ENCODE data around the gene TBCCD1.

Gene TBCCD1

DNA sequence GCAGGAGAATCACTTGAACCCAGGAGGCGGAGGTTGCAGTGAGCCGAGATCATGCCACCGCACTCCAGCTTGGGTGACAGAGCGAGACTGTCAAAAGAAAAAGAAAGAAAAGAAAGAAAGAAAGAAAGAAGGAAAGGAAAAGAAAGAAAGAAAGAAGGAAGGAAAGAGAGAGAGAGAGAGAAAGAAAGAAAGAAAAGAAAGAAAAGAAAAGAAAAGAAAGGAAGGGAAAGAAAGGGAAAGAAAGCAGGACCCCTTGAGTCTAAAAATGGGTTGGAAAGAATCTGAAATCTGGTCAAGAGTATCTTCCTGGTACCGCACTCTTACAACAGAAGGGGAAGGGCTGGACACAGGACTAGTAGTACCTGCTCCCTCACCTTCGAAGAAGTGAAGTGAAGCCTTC is 42.5 kb downstream of the TBCCD1 start:
- Histone ChIP-seq H3K4me1 (ENCODE audit: insufficient read depth, low read length) (no peaks in the 10 kb centered on the region), H3K27ac (ENCODE audit: low read length) (no peak overlapping the region), H3K4me3 (ENCODE audit: low read length) (no peak overlapping the region), H3K9ac (ENCODE audit: low read depth, low read length) (no peak overlapping the region), H3K27me3 (ENCODE audit: insufficient read depth, low read length) (no peaks in the 10 kb centered on the region), H3K9me3 (ENCODE audit: insufficient read depth, low read depth, low read length) (no peaks in the 10 kb centered on the region), H3K36me3 (ENCODE audit: insufficient read depth, low read depth, low read length) (no peaks in the 10 kb centered on the region)

DNA sequence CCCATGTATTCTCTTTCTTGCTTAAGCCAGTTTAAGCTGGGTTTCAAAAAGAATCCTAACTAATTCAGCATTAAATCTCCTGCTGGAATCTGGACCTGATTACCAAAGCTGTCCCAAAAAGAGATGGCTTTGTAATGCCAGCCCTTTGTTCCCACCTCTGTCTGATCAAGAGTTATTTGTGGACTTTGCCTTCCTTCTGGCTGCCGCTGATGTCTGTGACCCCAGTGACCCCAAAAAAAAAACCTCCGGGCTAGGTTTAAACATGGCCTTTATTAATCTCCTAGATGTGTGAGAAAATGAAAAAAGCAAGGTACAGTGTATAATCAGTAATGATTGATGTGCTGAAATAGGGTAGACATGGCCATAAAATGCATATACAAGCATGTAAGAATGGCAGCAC is 43.7 kb downstream of the TBCCD1 start:
- Histone ChIP-seq H3K36me3 (ENCODE audit: insufficient read depth, low read depth, low read length) (no peaks in the 10 kb centered on the region), H3K27me3 (ENCODE audit: insufficient read depth, low read length) (no peaks in the 10 kb centered on the region), H3K27ac (ENCODE audit: low read length) (no peak overlapping the region), H3K9me3 (ENCODE audit: insufficient read depth, low read depth, low read length) (no peaks in the 10 kb centered on the region), H3K4me1 (ENCODE audit: insufficient read depth, low read length) (no peaks in the 10 kb centered on the region), H3K4me3 (ENCODE audit: low read length) (no peak overlapping the region), H3K9ac (ENCODE audit: low read depth, low read length) (no peak overlapping the region)

DNA sequence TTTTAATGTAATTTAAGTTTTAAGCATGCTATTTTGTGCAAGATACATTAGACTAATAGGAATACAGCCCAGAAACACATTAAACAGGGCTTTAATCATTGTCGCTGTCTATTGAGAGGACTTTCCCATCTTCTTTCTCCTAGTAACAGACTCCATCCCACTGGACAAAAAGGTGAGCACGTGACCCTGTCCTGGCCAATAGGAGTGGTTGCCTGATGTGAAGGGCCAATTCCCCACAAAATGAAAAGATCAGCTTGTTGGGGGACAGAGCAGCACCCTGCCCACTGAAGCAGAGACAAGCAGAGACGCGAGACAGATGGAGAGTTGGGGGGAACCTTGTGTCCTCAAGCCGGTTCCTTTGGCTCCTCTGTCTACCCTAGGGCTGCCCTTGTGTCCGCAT is 44.1 kb downstream of the TBCCD1 start:
- Histone ChIP-seq H3K27ac (ENCODE audit: low read length) (no peak overlapping the region), H3K36me3 (ENCODE audit: insufficient read depth, low read depth, low read length) (no peaks in the 10 kb centered on the region), H3K27me3 (ENCODE audit: insufficient read depth, low read length) (no peaks in the 10 kb centered on the region), H3K4me3 (ENCODE audit: low read length) (no peak overlapping the region), H3K4me1 (ENCODE audit: insufficient read depth, low read length) (no peaks in the 10 kb centered on the region), H3K9ac (ENCODE audit: low read depth, low read length) (no peak overlapping the region), H3K9me3 (ENCODE audit: insufficient read depth, low read depth, low read length) (no peaks in the 10 kb centered on the region)

DNA sequence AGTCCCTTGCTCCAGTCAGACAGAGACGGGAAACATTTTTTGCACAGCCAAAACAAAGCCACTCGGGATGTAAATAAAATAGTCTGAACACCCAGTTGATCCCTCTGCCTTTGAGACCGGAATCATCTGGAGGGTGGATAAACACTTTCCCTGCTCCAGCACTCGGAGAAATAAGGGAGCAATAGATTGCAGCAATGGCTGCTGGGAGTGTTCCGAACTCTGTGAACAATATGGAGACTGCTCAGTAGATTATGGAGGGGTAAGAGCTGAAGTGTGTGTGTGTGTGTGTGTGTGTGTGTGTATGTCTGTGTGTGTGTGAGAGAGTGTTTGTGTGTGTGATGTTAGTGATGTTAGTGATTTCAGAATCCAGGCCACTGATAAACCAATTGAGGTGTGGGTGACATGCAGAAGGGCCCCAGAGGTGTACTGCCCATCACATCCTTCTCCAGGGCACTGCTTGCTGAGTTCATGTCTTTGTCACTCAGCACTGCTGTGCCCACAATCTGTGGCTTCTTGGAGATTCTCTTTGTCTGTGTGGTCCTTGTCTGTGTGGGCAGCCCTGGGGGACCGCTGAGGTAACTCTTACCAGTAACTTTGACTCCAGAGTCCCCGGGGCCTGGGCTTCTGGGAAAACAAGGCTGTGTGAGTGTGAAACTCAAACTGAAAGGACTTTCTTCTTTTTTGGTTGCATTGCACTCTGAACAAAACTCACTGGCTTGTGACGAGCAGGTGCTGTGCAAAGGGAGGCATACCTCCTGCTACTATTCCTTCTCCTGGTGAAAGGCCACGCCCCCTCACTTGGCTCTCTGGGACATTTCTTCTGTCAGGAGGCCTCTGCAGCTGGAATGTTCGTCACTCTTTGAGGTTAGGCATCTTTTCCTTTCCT is 45.9 kb downstream of the TBCCD1 start:
- H3K4me3 ChIP-seq (ENCODE audit: low read length), result no peak overlapping the region
- no peaks in the 10 kb centered on the region for H3K36me3 ChIP-seq (ENCODE audit: insufficient read depth, low read depth, low read length)
- no peak overlapping the region for H3K27ac ChIP-seq (ENCODE audit: low read length)
- no peaks in the 10 kb centered on the region for H3K27me3 ChIP-seq (ENCODE audit: insufficient read depth, low read length)
- no peaks in the 10 kb centered on the region for H3K4me1 ChIP-seq (ENCODE audit: insufficient read depth, low read length)
- H3K9me3 ChIP-seq (ENCODE audit: insufficient read depth, low read depth, low read length), result no peaks in the 10 kb centered on the region; the same call in 1 of the 2 replicates
- no peak overlapping the region for H3K9ac ChIP-seq (ENCODE audit: low read depth, low read length)

DNA sequence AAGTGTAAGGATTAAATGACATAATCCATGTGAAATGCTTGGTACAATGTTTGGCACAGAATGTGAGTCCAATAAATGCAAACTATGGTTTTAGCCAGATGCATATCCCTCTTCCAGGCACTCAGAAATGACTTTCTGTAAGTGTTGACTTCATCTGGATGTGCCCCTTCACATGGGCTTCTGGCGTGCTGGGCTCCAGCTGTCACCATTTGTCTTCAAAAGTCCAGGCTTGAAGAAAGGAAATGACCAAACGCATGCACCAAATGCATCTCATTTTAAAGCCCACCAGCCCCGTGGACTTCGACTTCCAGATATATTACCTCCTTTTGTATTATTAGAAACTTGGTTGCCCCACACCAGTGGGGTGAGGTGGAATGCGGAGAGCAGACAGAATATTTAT is 46.7 kb downstream of the TBCCD1 start:
- Histone ChIP-seq H3K27me3 (ENCODE audit: insufficient read depth, low read length) (no peaks in the 10 kb centered on the region), H3K4me3 (ENCODE audit: low read length) (no peak overlapping the region), H3K4me1 (ENCODE audit: insufficient read depth, low read length) (no peaks in the 10 kb centered on the region), H3K9ac (ENCODE audit: low read depth, low read length) (no peak overlapping the region), H3K9me3 (ENCODE audit: insufficient read depth, low read depth, low read length) (no peaks in the 10 kb centered on the region; the same call in 1 of the 2 replicates), H3K27ac (ENCODE audit: low read length) (no peak overlapping the region), H3K36me3 (ENCODE audit: insufficient read depth, low read depth, low read length) (no peaks in the 10 kb centered on the region)

DNA sequence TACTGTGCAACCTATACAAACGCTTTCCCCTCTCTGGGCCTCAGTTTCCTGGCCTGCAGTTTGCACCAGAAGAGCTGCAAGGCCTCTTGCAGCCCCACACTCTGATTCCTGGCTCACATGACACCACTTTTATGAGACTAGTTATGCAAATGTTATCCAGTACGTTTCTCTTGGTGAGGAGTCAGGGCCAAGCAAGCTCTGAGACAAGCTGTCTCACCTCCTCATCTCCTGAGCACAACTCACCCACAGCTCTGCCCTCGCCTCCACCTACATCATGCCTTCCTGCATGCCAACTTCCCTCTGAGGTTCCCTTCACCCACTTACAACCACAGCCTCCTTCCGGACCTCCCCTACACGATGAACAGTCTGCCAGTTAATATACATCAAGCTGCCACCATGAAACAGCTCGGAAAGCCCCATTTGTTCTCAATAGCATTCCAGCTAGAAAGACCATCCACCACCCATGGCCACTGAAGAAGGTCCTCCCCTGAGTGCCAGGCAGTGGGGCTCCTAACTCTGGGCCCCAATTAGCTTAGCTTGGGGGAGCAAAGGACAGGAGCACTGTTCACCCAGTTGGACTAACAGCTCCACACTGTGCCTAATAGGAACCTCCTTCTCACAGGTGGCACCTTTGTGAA is 48.0 kb downstream of the TBCCD1 start:
- H3K27me3 ChIP-seq (ENCODE audit: insufficient read depth, low read length), result no peaks in the 10 kb centered on the region
- no peaks in the 10 kb centered on the region; the same call in 1 of the 2 replicates for H3K9me3 ChIP-seq (ENCODE audit: insufficient read depth, low read depth, low read length)
- H3K4me3 ChIP-seq (ENCODE audit: low read length), result no peak overlapping the region
- no peak overlapping the region for H3K27ac ChIP-seq (ENCODE audit: low read length)
- no peaks in the 10 kb centered on the region for H3K4me1 ChIP-seq (ENCODE audit: insufficient read depth, low read length)
- no peaks in the 10 kb centered on the region for H3K36me3 ChIP-seq (ENCODE audit: insufficient read depth, low read depth, low read length)
- H3K9ac ChIP-seq (ENCODE audit: low read depth, low read length), result no peak overlapping the region

DNA sequence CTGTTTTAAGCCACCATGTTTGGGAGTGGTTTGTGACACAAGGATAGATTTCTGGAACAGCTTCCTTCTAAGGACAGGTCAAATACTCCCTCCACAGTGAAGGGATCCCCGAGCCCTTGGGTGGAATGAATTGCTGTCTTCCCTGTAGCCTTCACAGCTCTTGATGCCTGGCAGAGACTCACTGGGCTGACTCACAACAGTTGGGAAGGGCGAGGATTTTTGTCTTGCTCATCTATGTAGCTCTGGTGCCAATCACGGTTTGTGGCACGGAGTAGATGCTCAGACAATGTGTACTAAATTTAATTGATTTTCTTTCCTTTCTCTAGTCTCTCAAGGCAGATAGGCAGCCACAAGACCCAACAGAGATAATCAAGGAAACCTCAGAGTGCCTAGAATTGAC is 49.9 kb downstream of the TBCCD1 start:
- Histone ChIP-seq H3K27me3 (ENCODE audit: insufficient read depth, low read length) (no peaks in the 10 kb centered on the region), H3K9ac (ENCODE audit: low read depth, low read length) (no peak overlapping the region), H3K4me1 (ENCODE audit: insufficient read depth, low read length) (peaks cover 6% of the 10 kb centered on the region), H3K4me3 (ENCODE audit: low read length) (no peak overlapping the region), H3K9me3 (ENCODE audit: insufficient read depth, low read depth, low read length) (no peaks in the 10 kb centered on the region; the same call in 1 of the 2 replicates), H3K27ac (ENCODE audit: low read length) (no peak overlapping the region), H3K36me3 (ENCODE audit: insufficient read depth, low read depth, low read length) (no peaks in the 10 kb centered on the region)

DNA sequence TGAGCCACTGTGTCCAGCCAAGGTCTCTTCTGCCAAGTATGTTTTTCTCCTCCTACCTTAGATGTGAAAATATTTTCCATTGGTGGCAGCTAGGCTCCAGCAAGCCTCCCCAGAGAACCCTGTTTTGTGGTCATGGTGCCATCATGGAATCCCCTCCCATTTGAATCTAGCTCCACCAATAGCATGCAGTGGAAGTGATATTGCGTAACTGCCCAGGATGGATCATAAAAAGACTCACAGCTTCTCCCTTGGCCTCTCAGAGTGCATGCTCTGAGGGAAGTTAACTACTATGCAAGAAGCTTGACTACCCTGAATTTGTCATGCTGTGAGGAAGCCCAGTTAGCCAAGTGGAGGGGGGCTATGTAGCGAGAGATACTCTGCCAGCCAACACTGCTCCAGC is 50.5 kb downstream of the TBCCD1 start:
- Histone ChIP-seq H3K36me3 (ENCODE audit: insufficient read depth, low read depth, low read length) (no peaks in the 10 kb centered on the region), H3K4me1 (ENCODE audit: insufficient read depth, low read length) (peaks cover 6% of the 10 kb centered on the region), H3K9me3 (ENCODE audit: insufficient read depth, low read depth, low read length) (no peaks in the 10 kb centered on the region; the same call in 1 of the 2 replicates), H3K9ac (ENCODE audit: low read depth, low read length) (no peak overlapping the region), H3K27ac (ENCODE audit: low read length) (no peak overlapping the region), H3K4me3 (ENCODE audit: low read length) (no peak overlapping the region), H3K27me3 (ENCODE audit: insufficient read depth, low read length) (peaks cover 4% of the 10 kb centered on the region; the same call in 1 of the 2 replicates)

DNA sequence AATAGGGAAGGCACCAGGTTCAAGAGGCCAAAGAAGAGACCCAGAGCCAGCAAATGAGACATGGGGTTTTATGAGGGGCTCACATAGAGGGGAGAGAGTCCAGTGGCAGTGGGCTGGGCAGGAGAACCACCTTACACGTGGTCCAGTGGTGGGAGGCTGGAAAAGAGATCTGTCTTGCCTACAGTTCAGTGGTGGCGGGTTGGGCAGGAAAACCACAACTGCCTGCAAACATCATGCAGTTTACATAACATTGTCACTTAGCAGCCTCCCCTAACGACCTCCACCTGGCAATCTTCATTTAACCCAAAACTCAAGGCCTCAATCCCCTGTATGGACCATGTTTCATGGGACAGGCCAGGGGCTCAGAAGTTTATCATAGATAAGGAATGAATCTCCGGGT is 52.0 kb downstream of the TBCCD1 start:
- no peaks in the 10 kb centered on the region for H3K36me3 ChIP-seq (ENCODE audit: insufficient read depth, low read depth, low read length)
- H3K9me3 ChIP-seq (ENCODE audit: insufficient read depth, low read depth, low read length), result no peaks in the 10 kb centered on the region; the same call in 1 of the 2 replicates
- H3K4me3 ChIP-seq (ENCODE audit: low read length), result no peak overlapping the region
- H3K9ac ChIP-seq (ENCODE audit: low read depth, low read length), result no peak overlapping the region
- H3K27me3 ChIP-seq (ENCODE audit: insufficient read depth, low read length), result peaks cover 7% of the 10 kb centered on the region; the same call in 1 of the 2 replicates
- no peak overlapping the region for H3K27ac ChIP-seq (ENCODE audit: low read length)
- H3K4me1 ChIP-seq (ENCODE audit: insufficient read depth, low read length), result peaks cover 6% of the 10 kb centered on the region

DNA sequence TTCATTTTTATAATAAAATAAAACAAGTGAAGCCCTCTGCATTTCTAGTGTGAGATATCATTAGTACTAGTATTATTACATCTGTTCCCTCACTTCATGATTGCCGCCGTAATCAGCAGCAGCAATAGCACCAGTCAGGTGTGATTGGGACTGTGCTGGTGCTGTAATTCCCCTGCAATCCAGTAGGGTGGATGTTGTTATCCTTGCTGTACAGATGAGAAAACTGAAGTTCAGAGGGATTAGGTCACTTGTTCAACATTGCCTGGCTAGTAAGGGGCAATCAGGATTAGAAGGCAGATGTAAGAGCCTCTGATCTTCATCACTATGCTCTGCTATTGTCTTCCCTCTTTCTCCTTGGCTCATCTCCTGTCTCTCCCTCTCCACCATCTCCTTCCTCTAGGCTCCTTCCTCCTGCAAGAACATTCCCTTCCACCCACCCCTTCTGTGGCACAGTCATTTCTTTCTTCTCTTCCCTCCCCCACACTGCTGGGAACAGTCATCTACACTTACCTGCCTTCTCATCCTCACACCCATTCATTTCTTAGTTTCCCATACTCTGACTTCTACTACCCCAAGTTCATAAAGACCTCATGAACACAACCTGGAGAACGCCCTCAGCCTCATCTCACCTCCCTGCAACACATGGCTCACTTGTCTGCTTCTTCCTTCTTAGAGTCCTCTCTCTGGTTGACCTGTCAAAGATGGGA is 52.7 kb downstream of the TBCCD1 start:
- Histone ChIP-seq H3K27me3 (ENCODE audit: insufficient read depth, low read length) (peaks cover 7% of the 10 kb centered on the region; the same call in 1 of the 2 replicates), H3K36me3 (ENCODE audit: insufficient read depth, low read depth, low read length) (no peaks in the 10 kb centered on the region), H3K9me3 (ENCODE audit: insufficient read depth, low read depth, low read length) (no peaks in the 10 kb centered on the region; the same call in 1 of the 2 replicates), H3K27ac (ENCODE audit: low read length) (no peak overlapping the region), H3K4me1 (ENCODE audit: insufficient read depth, low read length) (peaks cover 6% of the 10 kb centered on the region), H3K9ac (ENCODE audit: low read depth, low read length) (no peak overlapping the region), H3K4me3 (ENCODE audit: low read length) (no peak overlapping the region)

DNA sequence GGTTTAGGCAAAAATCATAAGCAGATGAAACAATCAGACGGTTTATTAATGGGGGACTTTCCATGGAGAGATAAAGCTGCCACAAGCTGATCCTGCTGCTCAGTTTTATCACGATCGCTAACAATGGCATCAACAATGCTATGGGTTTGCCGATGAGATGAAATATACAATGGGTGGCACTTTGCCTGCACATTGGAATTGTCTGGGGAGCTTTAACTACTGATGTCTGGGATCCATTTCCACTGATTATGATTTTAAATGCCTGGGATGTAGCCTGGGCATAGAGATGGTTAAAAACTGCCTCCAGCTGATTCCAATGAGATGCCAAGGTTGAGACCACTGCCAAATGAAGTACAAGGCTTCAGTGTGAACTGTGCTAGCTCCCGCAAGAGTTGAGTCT is 53.8 kb downstream of the TBCCD1 start:
- Histone ChIP-seq H3K4me3 (ENCODE audit: low read length) (no peak overlapping the region), H3K4me1 (ENCODE audit: insufficient read depth, low read length) (peaks cover 6% of the 10 kb centered on the region), H3K27me3 (ENCODE audit: insufficient read depth, low read length) (peaks cover 7% of the 10 kb centered on the region; the same call in 1 of the 2 replicates)

More for the DNA sequence above, 53.8 kb downstream of the TBCCD1 start:
- no peak overlapping the region for H3K27ac ChIP-seq (ENCODE audit: low read length)
- no peaks in the 10 kb centered on the region for H3K36me3 ChIP-seq (ENCODE audit: insufficient read depth, low read depth, low read length)
- no peaks in the 10 kb centered on the region; the same call in 1 of the 2 replicates for H3K9me3 ChIP-seq (ENCODE audit: insufficient read depth, low read depth, low read length)
- no peak overlapping the region for H3K9ac ChIP-seq (ENCODE audit: low read depth, low read length)

All from iPS-20b (cell line).